HG03045 (cell line): ENCODE results near the gene DDX41.
"Not testable (repeated sequence)": the region's sequence is repeated elsewhere in the genome, so short reads cannot be mapped to it uniquely, and the experiment has no call there.

Source experiments
- ATAC-seq: cut with Tn5 transposase; IDR thresholded peaks from one replicate; pipeline ENCODE4 v1.9.1; 2021; ENCODE audit warnings: mild to moderate bottlenecking, moderate library complexity; ENCODE audit not compliant: unreplicated experiment

The DDX41 gene

DNA sequence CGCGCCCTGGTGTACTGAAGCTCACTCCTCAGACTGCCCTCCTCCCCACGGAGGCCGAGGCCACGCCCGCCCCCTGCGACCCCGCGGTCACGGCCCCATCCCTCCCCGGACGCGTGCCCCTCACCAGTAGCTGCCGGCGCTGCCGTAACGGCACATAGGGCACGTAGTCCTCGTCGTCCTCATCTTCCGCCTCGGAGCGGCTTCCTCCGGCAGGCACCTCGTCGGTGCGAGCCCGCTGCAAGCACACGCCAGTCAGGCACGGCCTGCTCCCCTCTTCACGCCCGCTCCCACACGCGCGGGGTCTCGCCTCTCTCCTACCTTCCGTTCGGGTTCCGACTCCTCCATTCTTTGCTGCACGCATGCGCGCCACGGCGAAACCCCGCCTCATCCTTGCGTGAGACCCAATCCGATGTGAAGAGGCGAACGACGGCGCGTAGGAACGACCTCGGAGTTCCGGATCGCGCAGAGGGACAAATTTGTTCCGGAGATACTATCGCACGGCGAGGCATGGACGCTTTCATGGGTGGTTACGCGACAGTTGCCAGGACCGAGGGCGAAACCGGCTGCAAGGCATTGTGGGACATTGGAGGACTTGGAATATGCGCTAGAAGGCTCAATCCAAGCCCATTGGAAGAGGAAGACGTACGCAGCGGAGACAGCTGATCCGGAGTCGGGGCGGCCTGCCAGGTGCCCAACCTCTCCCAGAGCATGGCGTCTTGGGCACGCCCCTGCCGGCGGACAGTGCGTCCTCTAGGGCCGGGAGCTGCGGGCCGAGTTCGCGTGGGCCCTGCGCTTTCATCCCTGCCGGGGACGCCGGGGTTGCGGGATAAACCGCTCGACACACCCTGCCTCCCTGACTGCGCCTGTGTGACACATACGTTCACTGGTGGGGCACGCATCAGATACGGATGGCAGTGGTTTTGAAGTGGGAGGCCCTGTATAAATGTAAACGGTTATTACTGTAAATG lies at the start of gene DDX41:
Gene DDX41 (minus strand): TSS at position 361 of the 968 bp plus-strand sequence. CDS start 16 bp downstream, at position 345.
- ATAC-seq: peak; percentile 80

GRCh38 chr5:177565046-177565445 lies 48.3 kb upstream of the DDX41 start:
- no peak for ATAC-seq

DNA sequence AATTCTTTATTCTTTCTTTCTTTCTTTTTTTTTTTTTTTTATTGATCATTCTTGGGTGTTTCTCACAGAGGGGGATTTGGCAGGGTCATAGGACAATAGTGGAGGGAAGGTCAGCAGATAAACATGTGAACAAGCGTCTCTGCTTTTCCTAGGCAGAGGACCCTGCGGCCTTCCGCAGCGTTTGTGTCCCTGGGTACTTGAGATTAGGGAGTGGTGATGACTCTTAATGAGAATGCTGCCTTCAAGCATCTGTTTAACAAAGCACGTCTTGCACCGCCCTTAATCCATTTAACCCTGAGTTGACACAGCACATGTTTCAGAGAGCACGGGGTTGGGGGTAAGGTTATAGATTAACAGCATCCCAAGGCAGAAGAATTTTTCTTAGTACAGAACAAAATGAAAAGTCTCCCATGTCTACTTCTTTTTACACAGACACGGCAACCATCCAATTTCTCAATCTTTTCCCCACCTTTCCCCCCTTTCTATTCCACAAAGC lies 42.7 kb upstream of the DDX41 start:
- ATAC-seq: not testable (repeated sequence)

DNA sequence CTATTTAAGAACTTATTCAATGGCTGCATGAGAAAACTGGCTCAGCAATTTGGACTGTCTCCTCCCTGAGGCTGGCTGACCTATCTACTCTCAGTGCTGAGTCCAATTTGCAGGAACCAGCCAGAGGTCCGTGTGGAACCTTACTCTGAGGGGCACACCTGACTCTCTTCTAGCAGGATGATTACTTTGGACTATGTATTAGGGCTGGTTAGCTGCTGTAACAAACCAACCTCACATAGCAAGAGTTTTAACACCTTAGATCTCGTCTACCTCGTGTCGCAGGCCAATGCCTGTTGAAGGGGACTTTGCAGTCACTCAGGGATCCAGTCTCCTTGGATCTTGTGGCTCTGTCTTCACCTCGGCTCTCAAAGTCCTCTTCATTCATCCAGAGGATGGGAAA lies 41.0 kb upstream of the DDX41 start:
- no peak for ATAC-seq

- no peak for ATAC-seq
Measured at GRCh38 chr5:177557041-177557647, 40.4 kb upstream of the DDX41 start.

GRCh38 chr5:177555665-177556064 lies 38.9 kb upstream of the DDX41 start:
- no peak for ATAC-seq

DNA sequence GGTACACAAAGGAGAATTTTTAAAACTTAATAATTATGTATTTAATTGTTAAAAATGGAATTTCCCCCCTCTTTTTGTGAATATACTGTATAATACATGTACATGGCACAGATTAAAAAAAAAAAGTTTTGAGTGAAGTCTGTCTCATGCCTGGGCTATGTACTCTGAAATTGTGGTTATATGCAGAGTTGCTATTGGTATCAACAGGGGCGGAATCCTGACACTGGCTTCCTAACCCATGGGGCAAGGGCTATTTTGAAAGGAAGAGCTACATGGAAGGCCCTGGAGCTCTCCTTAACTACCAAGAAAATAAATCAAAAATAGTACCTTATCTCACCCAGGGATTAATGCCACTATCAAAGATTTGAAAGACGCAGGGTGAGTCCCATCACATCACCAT lies 38.5 kb upstream of the DDX41 start:
- no peak for ATAC-seq

DNA sequence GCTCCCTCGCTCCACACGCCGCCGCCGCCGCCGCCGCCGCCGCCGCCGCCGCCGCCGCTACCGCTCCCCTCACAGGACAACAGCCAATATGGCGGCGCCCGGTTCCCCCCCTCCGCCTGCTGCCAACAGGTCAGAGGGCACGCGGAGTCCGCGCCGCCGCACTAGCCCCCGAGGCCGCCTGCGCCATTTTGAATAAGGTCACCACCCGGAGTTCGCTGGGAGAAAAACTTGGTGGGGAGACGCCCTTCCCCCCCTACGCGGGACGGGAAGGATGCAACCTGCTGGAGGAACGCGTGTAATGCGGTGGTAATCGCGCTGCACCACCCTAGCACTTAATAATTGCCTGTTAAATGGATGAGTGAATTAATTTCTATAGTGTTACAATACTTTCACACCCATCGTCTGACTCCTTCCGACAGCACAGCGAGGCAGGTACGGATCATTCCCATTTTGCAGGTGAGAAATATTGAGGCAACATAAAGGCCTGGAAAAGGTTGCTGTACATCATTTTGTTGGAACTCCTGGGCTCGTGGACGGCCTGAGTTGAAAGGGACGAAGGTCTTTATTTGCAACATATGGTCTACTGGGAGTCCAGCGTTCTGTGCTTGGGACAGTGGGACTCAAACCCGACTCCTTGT lies 37.8 kb upstream of the DDX41 start, which contains the start of gene FAM193B:
Gene FAM193B (minus strand): TSS at position 90 of the 638 bp plus-strand sequence. CDS start 105 bp downstream, outside the sequence.
- peak; percentile 88 for ATAC-seq

DNA sequence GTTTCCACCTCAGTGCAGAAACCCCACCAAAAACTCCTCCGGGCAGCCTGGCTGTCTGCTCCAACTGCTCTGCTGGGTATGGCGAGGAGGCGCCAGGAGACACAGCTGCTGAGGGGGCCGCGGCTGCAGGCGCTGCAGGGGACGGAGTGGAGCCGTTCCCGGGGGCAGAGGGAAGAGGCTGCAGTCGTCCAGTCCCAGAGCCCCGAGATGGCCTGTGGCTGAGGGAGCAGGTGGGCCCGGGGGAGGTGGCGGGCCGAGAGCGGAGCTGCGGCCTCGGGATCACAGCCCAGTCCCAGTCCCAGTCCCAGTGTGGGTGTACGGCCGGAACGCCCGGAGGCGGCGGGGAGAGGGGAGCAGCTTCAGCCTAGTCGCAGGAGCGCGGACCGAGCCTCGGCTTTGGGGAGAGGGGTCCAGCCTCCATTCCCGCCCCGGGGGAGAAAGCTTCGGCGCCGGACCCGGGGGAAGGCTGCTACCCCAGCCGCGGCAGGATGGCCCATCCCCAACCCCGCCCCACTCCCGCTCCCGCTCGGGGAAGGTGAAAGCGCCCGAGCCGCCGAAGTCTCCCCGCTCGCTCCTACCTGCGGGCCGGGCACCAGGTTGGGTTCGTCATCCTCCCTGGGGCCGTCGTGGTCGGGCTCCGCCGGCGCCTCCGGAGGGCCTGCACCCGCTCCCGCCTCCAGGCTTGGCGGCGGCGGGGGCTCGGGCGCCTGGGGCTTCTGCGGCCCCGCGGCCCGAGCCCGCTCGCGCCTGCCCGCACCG lies 37.1 kb upstream of the DDX41 start:
- ATAC-seq: peak; percentile 43

DNA sequence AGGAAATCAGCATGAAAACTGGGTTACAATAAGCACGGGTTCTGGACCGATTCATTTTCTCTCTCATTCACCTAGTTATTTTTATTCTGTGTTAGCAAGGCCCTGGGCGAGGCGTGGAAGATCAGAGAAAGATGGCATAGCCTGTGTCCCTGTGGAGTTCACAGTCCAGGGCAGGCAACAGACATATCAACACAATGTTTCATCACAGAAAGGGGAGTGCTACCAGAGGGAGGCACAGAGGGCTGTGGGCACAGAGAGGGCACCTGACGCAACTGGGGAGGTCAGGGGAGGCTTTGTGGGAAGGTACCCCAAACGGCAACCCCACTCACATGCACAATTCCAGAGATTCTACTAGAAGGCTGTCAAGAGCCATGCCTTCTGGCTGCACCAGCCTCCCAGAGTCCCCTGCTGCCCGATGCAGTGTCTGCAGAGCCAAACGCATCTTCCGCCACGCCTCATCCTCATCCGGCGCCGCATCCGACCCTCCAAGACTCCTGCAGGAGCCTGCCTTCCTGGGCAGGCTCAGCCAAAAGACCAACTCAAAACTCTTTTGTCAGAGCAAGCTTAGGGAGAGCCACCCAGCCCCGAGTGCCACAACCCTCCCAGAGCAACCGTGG lies 36.2 kb upstream of the DDX41 start:
- ATAC-seq: no peak

- no peak for ATAC-seq
Measured at GRCh38 chr5:177550122-177550521, 33.4 kb upstream of the DDX41 start.

DNA sequence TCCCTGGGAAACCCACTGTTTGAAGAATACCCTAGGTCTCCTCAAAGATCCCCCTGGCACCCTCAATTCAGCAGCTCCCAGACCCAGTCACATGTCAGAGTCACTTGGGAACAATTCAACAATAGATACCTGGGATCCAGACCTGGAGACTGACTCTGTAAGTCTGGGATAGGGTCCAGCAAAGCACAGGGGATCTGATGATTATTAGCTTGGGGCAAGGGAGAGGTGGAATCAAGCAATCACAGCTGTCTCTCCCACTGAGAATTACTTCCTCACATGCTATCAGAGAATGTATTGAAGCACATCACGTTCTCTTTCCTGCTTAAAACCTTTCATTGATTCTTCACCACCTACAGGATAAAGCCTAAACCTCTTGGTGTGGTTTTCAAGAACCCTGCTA lies 31.7 kb upstream of the DDX41 start:
- no peak for ATAC-seq

DNA sequence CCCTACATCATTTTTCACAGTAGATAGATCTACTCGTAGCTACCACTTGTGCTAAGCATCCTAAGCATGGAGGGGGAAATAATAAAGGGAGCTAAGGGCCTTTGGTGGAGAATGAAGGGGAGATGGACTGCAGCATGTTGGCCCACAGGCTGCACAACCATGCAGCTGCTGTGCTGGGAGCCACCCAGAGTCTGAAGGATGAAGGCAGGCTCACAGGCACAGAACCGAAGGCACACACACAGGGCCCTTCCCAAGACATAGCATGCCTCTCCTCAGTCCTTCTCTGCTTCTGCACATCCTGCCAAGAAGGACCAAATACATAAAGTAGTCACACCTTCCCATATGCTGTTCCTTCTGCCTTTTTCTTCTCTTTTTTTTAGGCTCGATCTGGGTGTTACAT lies 31.0 kb upstream of the DDX41 start:
- ATAC-seq: no peak

GRCh38 chr5:177546258-177546741 lies 29.5 kb upstream of the DDX41 start:
- ATAC-seq: no peak

GRCh38 chr5:177545487-177546257 lies 28.9 kb upstream of the DDX41 start:
- ATAC-seq: no peak

- no peak for ATAC-seq
Measured at GRCh38 chr5:177542816-177543465, 26.2 kb upstream of the DDX41 start.

DNA sequence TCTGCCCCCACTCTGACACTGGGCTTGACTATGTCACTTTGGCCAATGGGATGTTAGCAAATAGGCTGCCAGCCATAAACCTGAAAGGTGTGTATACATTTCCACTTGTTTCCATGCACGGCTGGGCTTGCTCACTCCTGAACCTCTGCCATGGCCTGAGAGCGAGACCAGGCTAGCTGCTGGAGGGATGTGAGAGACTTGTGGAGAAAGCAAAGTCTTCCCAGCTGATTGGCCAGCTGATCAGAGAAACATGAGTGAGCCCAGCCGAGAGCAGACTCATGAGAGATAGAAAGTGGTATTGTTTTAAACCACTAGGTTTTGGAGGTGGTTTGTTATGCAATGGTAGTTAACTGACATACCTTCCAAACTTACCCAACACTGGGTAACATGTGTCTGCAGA lies 23.7 kb upstream of the DDX41 start:
- ATAC-seq: no peak

DNA sequence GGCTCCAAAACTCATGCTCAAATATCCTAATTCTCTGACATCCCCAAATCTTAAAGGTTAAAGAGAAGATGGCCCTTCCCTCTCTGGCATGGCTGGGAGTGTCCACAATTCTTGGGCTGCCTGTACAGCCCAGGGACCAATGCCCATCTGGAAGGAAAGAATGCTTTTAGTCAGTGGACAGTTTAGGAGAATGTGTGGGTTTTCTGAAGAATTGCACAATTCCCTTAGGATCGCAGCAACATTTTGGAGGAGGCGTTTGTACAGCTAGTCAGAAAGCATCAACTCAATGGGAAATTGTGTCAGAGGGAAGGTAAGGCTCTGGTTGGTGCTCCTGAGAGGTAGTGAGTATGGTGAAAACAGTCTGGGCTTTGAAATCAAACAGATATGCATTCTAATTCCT lies 22.6 kb upstream of the DDX41 start:
- ATAC-seq: no peak

DNA sequence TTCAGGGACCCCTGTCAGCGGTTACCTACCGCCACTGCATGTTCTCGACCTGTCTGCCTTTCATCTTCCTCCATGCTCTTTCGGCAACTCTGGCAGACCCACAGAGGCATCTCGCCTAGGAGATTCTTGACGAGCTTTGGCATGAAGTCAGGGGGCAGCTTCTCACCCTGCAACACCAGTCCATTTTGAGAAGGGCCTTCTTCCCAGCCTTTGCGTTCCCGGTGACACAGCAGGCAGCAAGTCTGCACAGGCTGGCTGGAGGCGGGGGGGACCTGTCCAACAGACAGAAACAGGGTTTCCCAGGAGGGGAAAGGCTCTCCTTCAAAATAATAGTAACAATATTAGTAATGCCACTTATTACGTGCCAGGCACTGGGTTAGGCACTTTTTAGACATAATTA lies 22.1 kb upstream of the DDX41 start:
- no peak for ATAC-seq
